Midbrain (tissue), 1 donor: ENCODE data around the gene RSRC1.
"Not testable (repeated sequence)": the region's sequence is repeated elsewhere in the genome, so short reads cannot be mapped to it uniquely, and the experiment has no call there.

Source experiments
- DNase-seq: peaks from one replicate; lab custom pipeline; 2025; lab: John Stamatoyannopoulos, UW

RSRC1 gene

GRCh38 chr3:158329696-158330441 lies 220.0 kb downstream of the RSRC1 start:
- DNase-seq = not testable (repeated sequence)

DNA sequence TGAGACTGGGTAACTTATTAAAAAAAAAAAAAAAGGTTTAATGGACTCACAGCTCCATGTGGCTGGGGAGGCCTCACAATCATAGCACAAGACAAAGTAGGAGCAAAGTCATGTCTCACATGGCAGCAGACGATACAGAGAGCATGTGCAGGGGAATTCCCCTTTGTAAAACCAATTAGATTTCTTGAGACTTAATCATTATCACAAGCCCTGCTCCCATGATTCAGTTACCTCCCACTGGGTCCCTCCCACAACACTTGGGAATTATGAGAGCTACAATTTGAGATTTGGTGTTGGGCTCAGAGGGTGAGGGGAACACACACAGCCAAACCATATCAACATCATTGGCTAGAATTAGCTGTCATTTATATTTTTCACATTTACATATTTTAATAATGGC lies 221.0 kb downstream of the RSRC1 start:
- DNase-seq = no peak

DNA sequence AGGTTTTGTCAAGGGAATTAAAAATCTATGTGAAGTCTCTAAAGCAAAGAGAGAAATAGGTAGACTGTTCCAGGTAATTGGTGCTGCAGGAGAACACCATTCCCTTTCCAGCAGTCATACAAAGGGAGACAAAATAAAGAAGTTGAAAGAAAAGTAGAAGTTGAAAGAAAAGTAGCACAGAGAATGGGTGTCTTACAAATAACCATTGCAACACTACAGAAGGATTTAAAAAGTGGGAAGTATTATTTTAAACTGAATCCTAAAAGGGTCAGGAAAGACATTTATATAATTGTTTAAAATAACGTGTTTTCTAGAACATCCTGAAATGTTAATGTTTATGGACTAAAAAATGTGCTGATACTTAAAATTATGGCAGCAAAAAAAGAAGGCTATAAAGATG lies 223.8 kb downstream of the RSRC1 start:
- no peak for DNase-seq

DNA sequence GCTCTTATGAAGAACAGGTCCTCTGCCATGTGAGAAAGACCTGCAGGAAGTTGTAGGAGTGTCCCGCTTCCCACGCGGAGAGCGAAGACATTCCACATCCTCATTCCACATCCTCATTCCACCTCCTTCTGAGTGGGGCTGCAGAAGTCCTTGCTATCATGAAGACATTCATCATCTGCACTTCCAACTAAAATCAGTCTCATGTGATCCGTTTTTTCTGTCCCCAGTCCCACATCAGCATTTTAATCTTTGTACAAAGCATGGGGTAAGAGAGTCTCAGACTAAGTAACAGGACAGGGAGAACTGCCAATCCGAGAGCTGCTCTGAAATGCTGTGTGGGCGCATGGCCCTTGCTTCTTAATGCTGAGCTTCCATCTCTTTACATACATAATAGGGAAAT lies 227.2 kb downstream of the RSRC1 start:
- no peak for DNase-seq

GRCh38 chr3:158339638-158340037 lies 229.7 kb downstream of the RSRC1 start:
- DNase-seq = no peak

DNA sequence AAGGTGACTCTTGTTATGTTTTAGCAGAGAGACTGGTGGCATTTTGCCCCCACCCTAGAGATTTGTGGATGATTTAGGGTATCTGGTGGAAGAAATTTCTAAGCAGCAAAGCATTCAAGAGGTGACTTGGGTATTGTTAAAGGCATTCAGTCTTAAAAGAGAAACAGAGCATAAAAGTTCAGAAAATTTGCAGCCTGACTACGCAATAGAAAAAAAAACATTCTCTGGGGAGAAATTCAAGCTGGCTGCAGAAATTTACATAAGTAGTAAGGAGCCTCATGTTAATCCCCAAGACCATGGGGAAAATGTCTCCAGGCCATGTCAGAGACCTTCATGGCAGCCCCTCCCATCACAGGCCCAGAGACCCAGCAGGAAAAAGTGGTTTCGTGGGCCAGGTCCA lies 231.1 kb downstream of the RSRC1 start:
- DNase-seq = not testable (repeated sequence)

- no peak for DNase-seq
Observed at GRCh38 chr3:158347966-158348365, 238.1 kb downstream of the RSRC1 start.

DNA sequence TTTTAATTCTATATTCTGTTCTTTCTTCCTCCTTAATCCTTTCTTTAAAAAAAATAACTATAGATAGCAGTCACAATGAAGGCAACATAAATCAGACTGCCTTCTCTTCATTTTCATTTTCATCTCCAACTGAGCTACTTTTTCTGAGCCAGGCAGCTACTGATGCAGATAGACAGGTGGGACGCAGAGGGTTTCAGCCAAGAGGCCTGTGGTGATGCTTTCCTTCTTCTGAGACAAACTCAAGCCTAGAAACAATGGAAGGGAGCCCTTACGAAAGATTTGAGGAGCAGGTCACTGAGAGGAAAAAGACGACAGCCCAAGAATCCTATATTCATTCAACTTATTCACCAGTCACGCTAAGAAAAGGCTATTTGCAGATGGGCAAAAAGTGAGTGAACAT lies 241.1 kb downstream of the RSRC1 start:
- DNase-seq = no peak

GRCh38 chr3:158352551-158352950 lies 242.7 kb downstream of the RSRC1 start:
- DNase-seq = no peak

- no peak for DNase-seq
Observed at GRCh38 chr3:158354713-158355112, 244.8 kb downstream of the RSRC1 start.

DNA sequence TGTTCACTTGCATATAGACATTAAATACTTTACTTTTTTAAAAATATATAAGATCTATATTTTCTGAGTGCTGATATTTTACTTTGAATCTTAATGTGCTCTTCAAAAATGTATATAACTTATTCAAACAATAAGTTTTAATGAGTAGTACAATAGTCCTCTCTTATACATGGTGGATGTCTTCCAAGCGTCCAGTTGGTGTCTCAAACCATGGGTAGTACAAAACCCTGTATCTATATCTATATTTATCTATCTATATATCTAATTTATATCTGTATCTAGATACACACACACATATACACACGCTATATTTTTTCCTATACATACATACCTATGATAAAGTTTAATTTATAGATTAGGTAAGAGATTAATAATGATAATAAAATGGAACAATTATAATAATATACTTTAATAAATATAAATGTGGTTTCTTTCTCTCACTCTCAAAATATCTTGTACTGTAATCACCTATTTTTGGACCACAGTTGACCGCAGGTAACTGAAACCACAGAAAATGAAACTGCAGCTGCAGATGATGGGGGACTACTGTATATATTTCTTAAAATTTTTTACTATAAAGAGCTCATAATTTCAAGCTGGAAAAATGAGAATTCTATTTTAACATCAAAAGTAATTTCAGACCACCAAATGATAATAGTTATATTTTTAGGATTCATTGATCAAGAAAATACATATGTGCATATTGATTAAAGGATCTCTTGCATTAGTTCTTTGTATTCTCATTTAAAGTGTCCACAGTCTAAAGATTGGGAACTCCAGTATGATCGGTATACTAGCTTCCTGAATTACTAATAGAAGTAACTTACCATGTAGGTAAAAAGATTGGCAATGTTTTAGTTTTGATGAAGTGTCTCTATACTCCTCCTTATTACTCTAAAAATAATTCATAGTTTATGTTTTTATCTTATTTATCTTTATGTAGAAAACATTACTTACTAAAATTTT lies 246.0 kb downstream of the RSRC1 start:
- DNase-seq = no peak

DNA sequence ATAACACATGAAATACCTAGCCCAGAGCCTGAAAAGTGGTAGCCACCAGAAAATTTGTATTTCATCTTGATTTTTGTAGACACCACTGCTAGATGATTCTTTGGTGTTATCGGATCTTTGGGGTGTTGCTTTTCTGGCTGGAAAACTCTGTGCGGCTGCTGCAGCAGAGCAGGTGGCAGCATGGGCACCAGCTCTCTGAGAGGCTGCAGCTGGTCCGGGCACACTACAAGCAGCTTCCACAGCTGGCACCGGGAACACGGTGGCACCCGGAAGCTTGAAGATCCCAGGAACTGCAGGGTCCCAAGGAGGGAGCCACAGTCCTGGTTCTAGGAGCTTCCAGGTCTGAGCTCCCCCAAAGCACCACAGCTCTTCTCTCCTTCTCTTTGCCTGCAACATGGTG lies 249.4 kb downstream of the RSRC1 start:
- DNase-seq = no peak

GRCh38 chr3:158360756-158361448 lies 251.0 kb downstream of the RSRC1 start:
- no peak for DNase-seq

DNA sequence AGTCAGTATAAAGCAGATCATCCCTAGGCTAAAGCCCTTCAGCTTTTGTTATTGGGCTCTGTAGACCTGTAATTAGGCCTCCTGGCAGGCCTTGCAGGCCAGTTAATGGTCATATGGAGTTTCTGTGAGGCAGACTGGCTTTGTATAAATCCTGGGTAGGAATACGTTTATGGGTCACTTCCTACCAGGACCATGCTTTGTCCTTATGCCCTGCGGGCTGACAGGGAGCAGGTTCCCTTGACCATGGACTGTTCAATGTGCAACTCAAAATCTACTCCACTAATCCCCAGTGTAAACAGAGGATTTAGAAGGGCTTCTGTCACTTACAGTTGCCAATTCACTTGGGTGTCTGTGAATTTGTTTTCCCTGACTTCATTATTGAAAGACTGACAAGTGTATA lies 258.4 kb downstream of the RSRC1 start:
- no peak for DNase-seq

GRCh38 chr3:158369279-158369678 lies 259.4 kb downstream of the RSRC1 start:
- no peak for DNase-seq

- no peak for DNase-seq
Observed at GRCh38 chr3:158379517-158379916, 269.6 kb downstream of the RSRC1 start.

- DNase-seq = no peak
Observed at GRCh38 chr3:158381262-158381868, 271.5 kb downstream of the RSRC1 start.

DNA sequence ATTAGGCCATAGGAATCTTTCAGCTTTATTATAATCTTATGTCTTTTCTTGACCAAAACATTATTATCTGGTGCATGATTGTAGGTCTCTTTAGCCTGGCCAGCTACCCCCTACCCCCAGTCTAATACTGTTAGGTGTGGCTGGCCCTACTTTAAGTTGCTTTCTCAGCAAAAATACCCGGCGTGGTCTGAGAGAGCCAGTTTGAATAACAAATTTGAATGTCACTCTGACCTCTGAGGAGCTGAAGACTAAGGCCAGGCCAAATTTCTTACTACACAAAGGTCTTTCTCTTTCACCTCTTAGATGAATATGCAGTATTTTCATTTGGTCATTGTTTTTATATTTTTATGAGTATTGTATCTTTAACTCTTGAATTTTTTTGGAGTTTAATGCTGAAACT lies 272.6 kb downstream of the RSRC1 start:
- no peak for DNase-seq

- DNase-seq = no peak
Observed at GRCh38 chr3:158384019-158384418, 274.1 kb downstream of the RSRC1 start.

DNA sequence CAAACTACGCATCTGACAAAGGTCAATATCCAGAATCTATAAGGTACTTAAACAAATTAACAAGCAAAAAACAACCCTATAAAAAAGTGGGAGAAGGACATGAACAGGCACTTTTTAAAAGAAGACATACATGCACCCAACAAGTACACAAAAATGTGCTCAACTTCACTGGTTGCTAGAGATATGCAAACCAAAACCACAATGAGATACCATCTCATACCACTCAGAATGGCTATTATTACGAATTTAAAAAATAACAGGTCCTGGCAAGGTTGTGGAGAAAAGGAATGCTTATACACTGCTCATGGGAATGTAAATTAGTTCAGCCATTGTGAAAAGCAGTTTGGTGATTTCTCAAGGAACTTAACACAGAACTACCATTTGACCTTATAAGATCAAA lies 285.5 kb downstream of the RSRC1 start:
- DNase-seq = no peak

DNA sequence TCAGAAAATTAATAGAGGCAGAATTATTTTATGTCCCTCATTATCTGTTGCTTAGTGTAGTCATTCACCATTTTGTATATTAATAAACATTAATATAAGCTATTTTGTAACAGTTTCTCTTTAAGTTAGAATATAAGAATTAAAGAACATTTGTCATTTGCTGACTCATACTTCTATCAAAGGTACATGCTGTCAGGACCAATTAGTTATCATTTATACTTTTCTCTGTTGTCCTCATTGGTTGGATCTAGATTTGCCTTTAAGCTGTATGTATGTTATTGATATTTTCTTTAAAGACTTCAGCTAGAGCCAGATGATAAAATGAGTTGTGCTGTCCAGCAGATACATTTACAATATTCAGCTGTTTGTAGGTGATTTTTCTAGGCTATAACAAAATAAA lies 292.7 kb downstream of the RSRC1 start:
- no peak for DNase-seq

DNA sequence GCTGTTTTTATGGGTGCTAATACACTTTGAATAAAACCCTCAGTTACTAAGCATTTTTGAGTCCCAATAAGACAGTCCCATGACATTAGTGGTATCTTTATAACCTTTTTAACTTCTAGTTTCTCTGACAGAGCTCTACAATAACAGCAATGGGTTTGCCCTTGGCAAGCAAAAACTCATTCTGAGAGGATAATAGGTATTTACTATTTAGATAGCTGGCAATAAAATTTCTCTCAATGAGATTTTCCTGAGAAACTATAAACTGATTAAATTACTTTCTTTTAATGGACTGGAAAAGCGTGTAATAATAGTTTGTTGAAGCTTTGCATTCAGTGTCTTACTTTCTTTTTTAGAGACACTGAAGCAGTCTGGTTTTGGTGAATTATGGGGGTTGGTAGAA lies 293.1 kb downstream of the RSRC1 start:
- no peak for DNase-seq
